Muscle of arm (tissue), 12 donors: ENCODE measurements around the gene OR6J1. TPM values are rescaled to one million over a fixed set of nuclear protein-coding genes. Genes with fewer than 3 reads are reported as not detected.
"Not testable (repeated sequence)": the region's sequence is repeated elsewhere in the genome, so short reads cannot be mapped to it uniquely, and the experiment has no call there.

Experiments used
- DNase-seq: peaks from one replicate; pipeline ENCODE4 v3.0.0-alpha.2; 2013
- polyA plus RNA-seq, 12 donors: library from polyadenylated mRNA; unstranded; fragments of 120-200 nt; gene quantifications; one replicate each; pipeline ENCODE4 v1.2.1, GENCODE V29; 2013; ENCODE audit not compliant: insufficient read length in 12 of 12

OR6J1 gene
- polyA plus RNA-seq, 12 donors: 0.04 to 0.24 (median 0.18) TPM; not detected in 3

DNA sequence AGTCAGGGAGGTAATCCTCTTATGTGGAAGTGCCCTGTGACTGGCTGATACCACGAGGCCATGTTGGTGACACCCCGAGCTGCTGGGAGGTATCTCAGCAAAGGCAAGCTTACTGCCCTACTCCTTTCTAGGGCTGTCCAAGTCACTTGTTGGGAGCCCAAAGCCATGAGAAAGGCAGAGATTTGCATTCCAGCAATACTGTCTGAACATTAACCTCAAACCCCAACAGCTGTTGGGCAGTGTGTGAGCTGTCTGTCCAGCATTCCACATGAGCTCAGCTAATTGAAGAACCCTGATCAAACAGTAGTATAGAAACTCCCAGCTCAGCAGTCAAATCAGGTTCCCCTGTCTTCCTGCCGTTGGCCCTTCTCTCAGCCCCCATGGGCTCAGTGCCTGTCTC lies 36.9 kb downstream of the OR6J1 start:
- no peak for DNase-seq

DNA sequence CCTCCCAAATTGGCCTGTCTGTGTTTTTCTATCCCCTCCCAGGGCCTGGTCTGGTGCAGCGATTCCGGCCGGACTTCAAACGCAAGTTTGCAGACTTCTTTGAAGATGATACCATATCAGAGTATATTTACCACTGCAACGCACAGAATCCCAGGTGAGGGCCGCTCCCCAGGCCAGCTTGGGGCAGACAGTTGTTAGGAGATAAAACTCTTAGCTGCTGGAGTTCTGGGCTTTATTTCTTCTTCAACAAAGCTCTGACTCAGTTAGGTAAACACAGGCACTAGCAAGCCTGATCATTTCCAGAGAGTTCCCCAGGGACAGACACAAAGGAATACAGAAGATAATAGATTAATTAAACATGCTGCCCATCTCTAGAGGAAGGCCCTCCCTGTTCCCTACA lies 37.8 kb downstream of the OR6J1 start:
- no peak for DNase-seq

DNA sequence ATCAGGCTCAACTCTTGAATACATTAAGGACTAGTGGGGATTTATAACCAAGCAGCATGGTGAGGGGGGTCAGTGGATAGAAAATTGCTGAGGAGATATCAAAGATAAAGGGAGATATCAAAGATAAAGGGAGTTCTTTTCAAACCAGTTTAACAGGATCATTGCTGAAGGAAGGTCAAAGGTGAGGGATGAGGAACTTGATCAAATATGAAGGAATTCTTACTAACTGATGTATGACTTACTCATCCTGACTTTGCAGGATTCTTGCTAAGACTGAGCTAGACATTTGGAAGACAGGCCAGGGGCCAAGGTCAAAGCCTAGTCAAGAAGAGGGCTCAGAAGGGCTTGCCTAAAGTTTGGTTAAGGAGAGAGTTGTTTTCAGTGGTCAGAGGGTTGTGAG lies 41.3 kb downstream of the OR6J1 start:
- DNase-seq: no peak

DNA sequence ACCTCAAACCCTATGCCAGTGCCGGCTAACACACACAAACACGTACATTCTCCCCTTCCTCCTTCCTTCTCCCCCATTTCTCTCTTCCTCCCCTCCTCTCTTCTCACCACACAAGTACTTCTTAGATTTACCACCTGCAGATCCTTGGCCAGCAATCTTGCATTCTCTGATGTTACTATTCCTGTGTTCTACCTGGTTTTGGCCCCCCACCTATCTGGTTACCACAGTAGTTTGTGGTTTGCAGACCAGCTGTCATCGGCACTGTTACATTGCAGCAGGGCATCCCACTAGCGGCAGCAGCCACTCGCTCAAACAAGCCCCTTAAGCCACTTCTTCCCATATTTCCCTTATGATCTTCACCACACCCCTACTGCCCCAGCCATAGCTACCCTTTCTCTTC lies 42.2 kb downstream of the OR6J1 start:
- no peak for DNase-seq

DNA sequence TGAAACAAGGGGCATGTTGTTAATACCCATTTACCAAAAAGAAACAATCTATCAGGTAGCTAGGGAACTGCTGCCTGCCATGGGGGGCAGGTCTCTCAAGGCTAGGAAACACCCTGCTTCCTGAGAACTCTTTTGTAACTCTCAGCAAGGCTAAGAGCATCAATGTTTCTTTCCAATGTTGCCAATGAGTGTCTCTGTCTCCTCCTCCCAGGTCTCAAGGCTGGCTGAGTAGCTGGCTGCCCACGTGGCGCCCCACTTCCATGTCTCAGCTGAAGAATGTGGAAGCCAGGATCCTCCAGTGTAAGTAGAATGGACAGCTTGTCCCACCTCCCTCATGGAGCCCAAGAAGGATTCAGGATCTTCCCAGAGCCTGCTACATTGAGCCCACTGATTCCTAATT lies 42.7 kb downstream of the OR6J1 start:
- DNase-seq: no peak

DNA sequence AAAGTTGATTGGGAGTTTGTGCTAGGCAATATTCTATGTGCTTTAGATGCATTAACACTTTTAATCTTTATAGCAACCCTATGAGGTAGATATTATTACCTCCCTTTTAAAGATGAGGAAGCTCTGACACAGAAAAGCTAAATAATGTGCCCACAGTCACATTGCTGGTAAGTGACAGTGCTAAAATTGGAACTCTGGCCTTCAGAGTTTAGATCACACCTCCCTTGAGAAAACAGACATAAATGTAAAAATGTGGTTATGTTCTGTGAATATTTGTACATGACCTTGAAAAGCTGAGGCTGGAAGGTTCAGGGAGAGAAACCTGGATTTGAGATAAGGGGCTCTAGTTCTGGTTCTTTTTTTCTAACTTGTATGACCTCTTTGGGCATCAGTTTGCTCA lies 44.1 kb downstream of the OR6J1 start:
- DNase-seq: no peak

DNA sequence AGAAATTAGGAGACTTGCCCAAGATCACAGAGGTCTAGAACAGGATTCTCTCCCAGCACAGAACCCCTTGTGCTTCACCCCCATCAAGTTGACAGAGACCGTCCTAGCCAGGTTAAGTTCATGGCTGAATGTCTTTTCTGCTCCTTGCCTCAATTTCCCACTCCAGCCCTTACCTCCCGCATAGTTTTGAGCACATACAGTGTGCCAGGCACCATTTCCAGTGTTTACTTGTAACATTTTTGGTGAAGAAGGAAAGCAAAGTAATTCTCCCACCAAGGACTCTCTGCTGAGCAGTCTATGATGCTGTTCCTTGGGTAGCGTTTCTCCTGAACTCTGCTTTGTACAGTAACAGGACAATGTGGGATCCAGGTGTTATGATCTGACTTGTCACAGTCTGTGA lies 44.8 kb downstream of the OR6J1 start:
- no peak for DNase-seq

DNA sequence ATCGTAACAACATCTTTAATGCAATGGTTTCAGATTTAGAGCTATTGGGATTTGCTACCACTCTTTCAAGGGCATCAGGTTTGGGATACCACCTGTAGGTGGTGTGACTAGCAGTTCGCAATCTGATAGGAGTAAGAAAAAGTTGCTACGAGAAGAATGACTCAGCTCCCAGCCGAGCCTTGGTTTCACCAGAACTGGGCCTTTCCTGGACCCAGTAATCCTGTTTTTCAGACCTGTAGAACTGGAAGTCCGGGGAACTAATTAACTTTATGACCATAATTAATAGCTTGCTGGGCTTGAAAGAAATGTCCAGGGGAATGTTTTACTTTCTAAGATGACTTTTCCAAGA lies 45.3 kb downstream of the OR6J1 start:
- peak; percentile 25 for DNase-seq

DNA sequence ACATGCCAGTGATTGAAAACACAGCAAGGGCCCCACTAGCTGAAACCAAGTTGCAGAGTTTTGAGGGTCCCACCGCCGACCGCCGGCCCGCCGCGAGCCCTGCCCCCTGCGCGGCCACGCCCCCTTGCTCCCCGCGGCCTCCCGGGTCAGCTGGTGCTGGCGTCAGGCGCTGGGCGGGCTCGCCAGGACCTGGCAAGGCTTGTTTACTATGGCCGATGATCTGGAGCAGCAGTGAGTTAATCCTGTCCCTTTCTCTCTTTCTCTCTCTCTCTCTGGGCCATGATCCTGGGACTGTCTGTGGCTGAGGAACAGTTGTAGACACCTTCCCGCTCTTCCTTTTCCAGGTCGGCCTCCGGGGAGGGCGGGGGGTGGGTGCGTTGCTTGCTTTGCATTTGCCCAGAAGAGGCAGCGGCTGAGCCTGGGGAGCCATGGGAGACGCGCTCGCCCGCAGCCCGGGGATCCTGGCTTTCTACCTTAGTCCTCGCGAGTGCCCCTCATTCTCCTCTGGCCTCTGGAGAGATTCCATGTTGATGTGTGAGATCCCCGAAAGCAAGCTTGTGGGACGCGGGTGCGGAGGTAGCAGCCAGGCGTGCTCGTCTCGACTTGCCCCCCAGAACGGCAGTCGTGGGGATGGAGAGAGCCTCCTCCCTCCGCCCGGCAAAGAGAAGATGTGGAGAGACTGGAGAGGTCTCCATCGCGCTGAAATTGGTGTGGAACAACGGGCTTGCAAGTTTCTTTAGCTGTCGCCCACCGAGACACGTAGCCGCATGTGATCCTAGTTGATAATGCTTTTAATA lies 45.9 kb downstream of the OR6J1 start, which contains the start of gene ABHD4:
TSS of gene ABHD4 (plus strand) at position 202 of the 797 bp plus-strand sequence. CDS start at position 209, 7 bp downstream.
- DNase-seq: peak; percentile 84

DNA sequence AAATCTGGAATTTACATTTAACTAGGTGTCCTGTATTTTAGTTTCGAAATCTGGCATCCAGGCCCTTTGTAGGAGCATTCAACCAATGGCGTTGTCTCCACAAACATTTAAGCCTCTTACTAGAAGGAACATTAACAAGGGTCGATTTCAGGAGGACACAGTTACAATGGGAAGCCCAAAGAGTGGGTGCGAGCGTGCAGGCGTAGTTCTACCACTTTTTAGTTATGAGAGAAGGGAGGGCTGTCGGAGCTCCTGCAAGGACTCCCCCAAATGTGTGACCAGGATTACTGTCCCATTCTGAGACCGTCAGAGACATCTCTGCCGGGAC lies 46.4 kb downstream of the OR6J1 start:
- peak; percentile 23 for DNase-seq

DNA sequence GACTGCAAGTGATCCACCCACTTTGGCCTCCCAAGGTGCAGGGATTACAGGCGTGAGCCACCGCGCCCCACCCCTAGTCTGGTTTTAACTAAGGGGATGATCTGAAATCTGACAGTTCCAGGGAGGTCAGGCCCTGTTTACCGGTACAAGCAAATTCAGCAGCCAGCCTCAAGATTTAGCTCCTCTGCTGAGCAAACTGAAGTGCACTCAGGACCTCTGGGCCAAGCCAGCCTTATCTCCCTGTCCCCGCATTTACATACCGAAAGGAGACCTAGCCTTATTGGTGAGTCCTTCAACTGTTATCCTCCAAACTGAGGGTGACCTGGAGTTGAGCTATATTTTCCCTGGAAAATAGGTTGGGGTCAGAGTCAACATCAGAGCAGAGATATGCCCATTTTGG lies 46.9 kb downstream of the OR6J1 start:
- no peak for DNase-seq

DNA sequence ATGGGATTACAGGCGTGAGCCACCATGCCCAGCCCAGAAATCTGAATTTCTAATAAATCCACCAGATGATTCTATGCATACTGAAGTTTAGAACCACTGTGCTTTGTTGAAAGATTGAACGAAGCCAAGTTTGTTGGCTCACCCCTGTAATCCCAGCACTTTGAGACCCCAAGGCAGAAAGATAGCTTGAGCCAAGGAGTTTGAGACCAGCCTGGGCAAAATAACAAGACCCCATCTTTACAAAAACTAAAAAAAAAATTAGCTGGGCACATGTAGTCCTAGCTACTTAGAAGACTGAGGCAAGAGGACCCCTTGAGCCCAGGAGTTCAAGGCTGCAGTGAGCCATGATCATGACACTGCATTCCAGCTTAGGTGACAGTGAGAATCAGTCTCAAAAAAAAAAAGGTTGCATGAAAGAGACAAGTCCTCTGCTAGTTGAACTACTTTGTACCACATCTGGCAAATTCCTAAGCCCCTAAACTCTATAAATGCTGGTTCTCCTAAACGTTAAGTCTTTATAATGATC lies 47.7 kb downstream of the OR6J1 start:
- DNase-seq: no peak

DNA sequence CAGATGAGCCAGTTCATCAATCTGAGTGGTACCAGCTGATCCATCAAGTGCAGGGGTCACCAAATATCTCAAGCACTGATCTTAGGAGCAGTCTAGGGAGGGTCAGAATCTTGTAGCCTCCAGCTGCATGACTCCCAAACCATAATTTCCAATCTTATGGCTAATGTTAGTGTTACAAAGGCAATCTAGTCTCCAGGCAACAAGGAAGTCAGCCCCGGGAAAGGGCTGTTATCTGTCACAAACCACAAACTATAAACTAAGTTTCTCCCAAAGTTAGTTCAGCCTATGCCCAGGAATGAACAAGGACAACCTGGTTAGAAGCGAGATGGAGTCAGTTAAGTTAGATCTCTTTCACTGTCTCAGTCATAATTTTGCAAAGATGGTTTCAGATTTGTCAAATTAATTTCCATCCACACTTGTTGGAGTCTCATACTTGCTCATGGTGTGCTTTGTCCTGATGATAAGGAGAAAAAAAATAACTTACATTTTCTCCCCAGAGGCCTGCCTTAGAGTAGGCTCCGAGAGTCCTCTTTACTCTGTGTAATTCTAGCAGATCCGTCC lies 49.9 kb downstream of the OR6J1 start:
- DNase-seq: no peak

DNA sequence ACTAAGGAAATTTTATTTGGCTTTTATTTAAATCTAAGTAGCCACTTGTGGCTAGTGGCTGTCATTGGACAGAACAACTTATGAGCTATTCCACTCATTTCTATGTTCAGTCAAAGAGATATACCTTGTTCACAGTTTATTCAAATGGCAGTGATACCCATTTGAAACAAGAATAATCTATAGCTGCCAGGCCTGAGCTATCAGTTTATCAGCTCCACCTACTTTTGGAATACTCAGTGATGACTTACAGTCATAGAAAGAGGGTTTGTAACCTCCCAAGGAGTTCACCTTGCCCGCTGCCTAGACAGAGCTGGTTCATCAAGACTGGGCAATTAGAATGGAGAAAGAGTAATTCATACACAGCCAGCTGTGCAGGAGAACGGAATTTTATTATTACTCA lies 50.6 kb downstream of the OR6J1 start:
- no peak for DNase-seq

DNA sequence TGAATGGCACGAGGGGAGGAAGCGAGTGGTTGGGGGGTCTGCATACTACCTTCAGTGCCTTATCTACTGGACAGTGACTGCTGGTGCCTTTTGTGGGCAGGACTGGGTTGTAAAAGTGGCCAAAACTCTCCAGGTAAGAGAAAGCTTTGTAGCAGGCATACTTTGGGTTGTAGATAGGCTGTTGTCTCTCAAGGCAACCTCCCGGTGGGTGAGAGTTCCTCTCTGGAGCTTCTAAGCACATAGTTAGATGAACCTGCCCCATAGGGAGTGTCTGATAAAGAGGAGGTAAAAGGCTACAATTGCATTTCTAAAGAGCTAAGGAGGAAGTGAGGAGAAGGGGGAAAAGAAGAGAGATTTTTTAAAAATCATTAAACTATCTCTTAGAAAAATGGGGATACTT lies 51.0 kb downstream of the OR6J1 start:
- DNase-seq: no peak

DNA sequence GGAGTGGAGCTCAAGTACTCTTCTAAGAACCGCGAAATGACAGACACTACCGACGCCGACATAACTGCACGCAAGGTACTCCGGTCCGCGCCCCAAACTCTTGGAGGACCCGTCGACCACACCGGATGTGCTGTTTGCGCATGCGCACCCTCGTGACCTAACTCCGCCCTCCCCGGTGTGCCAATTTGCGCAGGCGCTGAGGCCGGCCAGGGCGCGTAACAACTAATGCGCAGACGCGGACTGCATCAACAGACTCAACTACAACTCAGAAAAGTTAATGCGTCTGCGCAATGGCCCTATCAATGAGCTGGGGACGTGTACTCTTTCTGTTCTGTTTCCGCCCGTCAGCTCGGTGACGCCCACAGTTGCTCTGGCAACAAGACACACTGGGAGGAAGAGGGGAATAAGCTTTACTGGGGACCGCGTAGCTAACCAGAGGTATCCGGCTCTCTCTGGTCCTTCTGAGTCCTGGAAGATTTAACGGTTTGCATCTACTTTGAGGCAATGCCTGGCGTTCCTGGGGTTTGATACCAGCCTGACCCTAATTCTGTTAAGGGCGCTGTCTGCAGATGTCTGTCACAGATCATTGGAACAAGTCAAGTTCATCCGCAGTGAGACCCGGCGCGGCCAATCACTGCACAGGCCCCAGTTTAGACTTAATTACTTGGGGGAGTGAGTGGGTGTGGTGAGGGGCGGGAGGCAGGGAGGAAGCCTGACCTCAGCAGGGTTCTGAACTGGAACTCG lies 54.9 kb downstream of the OR6J1 start, which contains the start of gene DAD1:
TSS of gene DAD1 (minus strand) at position 129 of the 744 bp plus-strand sequence. CDS start at position 62, 67 bp downstream.
- peak; percentile 100 for DNase-seq

DNA sequence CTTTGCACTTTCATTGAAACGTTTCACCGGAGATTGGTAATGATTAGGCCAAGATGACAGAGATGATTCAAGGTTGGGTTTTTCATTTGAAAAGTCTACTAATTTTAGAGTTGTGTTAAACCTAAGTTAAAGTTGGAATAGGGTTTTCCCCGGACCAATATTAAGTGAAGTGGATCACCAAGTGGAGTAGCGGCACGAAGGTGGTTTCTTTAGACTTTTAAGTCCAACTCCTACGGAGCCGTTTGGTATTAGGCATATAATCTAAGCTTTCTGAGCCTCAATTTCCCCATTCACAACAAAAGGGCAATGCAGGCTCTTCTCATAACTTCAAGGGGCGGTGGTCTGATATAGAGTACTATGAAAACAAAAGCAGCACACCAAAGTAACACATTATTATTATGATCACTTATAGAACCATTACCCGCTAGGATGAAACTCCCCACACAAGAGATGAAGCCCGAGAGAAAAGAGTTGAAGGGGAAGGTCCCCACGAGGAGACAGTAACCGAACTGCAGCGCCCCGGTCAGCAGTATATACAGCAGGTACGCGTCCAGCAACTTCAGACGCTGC lies 55.5 kb downstream of the OR6J1 start:
- DNase-seq: no peak

DNA sequence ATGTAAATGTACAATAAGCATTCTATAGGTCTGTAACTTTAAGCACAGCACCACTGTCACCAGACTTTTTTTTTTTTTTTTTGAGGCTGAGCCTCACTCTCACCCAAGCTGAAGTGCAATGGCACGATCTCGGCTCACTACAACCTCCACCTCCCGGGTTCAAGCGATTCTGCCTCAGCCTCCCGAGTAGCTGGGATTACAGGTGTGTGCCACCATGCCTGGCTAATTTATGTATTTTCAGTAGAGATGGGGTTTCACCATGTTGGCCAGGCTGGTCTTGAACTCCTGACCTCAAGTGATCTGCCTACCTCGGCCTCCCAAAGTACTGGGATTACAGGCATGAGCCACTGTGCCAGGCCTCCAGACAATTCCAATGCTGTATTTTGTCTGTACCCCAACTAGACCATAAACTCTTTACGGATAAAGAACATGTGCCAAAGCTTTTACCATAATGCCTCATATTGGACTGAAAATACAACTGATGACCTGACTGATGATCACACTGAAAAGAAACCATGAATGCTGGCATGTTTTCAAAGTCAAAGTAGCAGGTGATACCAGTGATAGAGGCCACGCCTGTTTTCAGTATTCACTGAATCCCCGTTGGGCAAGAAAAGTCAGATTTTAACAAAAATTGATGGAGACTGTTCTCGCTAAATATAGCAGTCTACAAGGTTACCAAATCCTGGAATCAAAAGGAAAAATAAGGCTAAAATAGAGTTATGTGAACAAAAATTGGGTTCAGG lies 56.3 kb downstream of the OR6J1 start:
- not testable (repeated sequence) for DNase-seq

DNA sequence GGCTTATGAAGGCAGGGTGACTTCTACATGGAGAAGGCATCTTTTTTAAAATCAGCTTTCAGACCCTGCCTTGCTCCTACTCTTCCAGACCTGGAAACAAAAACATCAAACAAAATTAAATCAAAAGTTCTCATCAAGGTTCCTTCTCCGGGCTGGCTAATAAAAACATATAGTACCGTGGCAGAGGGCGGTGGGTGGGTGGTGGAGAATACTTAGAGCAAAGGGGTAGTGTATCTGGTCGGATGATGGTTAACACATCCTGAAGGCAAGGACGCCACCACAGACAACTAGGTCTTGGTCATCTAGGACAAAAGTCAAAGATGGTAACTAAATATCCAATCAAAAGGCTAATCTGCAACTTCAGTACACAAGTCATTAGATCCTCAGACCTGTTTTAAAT lies 56.9 kb downstream of the OR6J1 start:
- no peak for DNase-seq

DNA sequence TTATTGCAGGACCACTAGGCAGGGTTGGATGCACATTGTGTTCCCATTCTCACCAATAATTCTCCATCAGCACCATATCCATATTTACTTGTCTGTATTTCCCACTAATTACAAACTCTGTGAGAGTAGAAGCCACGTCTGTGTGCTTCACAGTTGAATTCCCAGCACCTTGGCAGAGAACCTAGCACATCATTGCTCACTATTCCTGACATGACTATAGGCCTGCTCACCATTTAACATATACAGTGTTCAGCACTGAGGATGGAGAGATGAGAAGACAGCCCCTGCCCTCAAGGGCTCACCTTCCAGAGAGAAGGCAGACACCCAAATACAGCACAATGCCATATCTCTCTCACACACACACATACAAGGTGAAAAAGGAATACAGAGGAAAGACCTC lies 60.2 kb downstream of the OR6J1 start:
- DNase-seq: no peak
